KG1 (cell line): ENCODE results near the gene SIX3.

Experiments
- DNase-seq: peaks from one replicate; lab custom pipeline; 2025; lab: John Stamatoyannopoulos, UW

Gene SIX3

GRCh38 chr2:44957656-44958327, 16.3 kb downstream of the SIX3 start:
- no peak for DNase-seq

GRCh38 chr2:44959855-44960254, 18.4 kb downstream of the SIX3 start:
- no peak for DNase-seq

GRCh38 chr2:44960871-44961270, 19.4 kb downstream of the SIX3 start:
- no peak for DNase-seq

GRCh38 chr2:44962176-44962695, 20.7 kb downstream of the SIX3 start:
- no peak for DNase-seq

GRCh38 chr2:44964752-44965236, 23.3 kb downstream of the SIX3 start:
- DNase-seq, result no peak

GRCh38 chr2:44965684-44966083, 24.2 kb downstream of the SIX3 start:
- no peak for DNase-seq

- DNase-seq, result no peak
Measured at GRCh38 chr2:44967056-44967455, 25.6 kb downstream of the SIX3 start.

GRCh38 chr2:44967727-44968432, 26.4 kb downstream of the SIX3 start:
- DNase-seq, result no peak

- DNase-seq, result no peak
Measured at GRCh38 chr2:44969936-44970335, 28.4 kb downstream of the SIX3 start.

GRCh38 chr2:44970846-44971450, 29.4 kb downstream of the SIX3 start:
- DNase-seq, result no peak

GRCh38 chr2:44972771-44973535, 31.5 kb downstream of the SIX3 start:
- DNase-seq, result no peak

- DNase-seq, result no peak
Measured at GRCh38 chr2:44974064-44974715, 32.7 kb downstream of the SIX3 start.

GRCh38 chr2:44975571-44976450, 34.3 kb downstream of the SIX3 start:
- no peak for DNase-seq

- DNase-seq, result no peak
Measured at GRCh38 chr2:44979581-44979980, 38.1 kb downstream of the SIX3 start.

GRCh38 chr2:44980751-44981713, 39.5 kb downstream of the SIX3 start:
- no peak for DNase-seq

- DNase-seq, result peak; percentile 37
Measured at GRCh38 chr2:44981714-44982108, 40.2 kb downstream of the SIX3 start.

GRCh38 chr2:44983836-44984604, 42.5 kb downstream of the SIX3 start:
- DNase-seq, result no peak

GRCh38 chr2:44989176-44989575, 47.7 kb downstream of the SIX3 start:
- DNase-seq, result no peak

GRCh38 chr2:44994377-44994776, 52.9 kb downstream of the SIX3 start:
- no peak for DNase-seq
